Activated CD4-positive, alpha-beta T cell treated with anti-CD3 and anti-CD28 coated beads, Interleukin-2, amount 10 ng/mL, durations not matched to agents 24 days and 14 days (primary cell): Measurements from ENCODE around the gene JAM3. TPM values are rescaled to one million over a fixed set of nuclear protein-coding genes. Genes with fewer than 3 reads are reported as not detected.

Experiments
- DNase-seq: peaks from one replicate; pipeline ENCODE4 v3.0.0; 2022
- H3K27ac Mint-ChIP-seq: one replicate; pipeline ENCODE4 v1.8.0; 2022; ENCODE audit warnings: mild to moderate bottlenecking, mixed read lengths
- H3K27me3 Mint-ChIP-seq: one replicate; pipeline ENCODE4 v1.8.0; 2022; ENCODE audit warnings: mixed read lengths
- H3K36me3 Mint-ChIP-seq: one replicate; pipeline ENCODE4 v1.8.0; 2022; ENCODE audit warnings: low read depth, mild to moderate bottlenecking, mixed read lengths
- H3K4me1 Mint-ChIP-seq: one replicate; pipeline ENCODE4 v1.8.0; 2021; ENCODE audit warnings: mixed read lengths
- H3K4me3 Mint-ChIP-seq: one replicate; pipeline ENCODE4 v1.8.0; 2022; ENCODE audit warnings: mild to moderate bottlenecking, moderate library complexity, mixed read lengths
- H3K9me3 Mint-ChIP-seq: one replicate; pipeline ENCODE4 v1.8.0; 2021; ENCODE audit warnings: mixed read lengths
- intact Hi-C: fragments of 100-400 bp; cut with micrococcal nuclease; formaldehyde crosslinking; loops from one replicate; pipeline ENCODE4 v1.15.1; 2023
- total RNA-seq: library from RNA; stranded (reverse); gene quantifications from 2 replicates; pipeline ENCODE4 v1.2.3, GENCODE V29; 2022

Gene JAM3
- 4.7 and 5.0 TPM in 2 replicates for total RNA-seq

- H3K9me3 Mint-ChIP-seq = no peaks in the 10 kb centered on the region
- intact Hi-C loops = loop anchor here (1.0 kb wide), 1 partner anchor 32 kb away; no protein-coding TSS in a partner anchor
- peak within 1 kb of the TSS; percentile 96 for H3K4me3 Mint-ChIP-seq
- H3K27ac Mint-ChIP-seq = peak within 1 kb of the TSS; percentile 82
- no peaks in the 10 kb centered on the region for H3K36me3 Mint-ChIP-seq
- H3K4me1 Mint-ChIP-seq = peaks cover 9% of the 10 kb centered on the region
- H3K27me3 Mint-ChIP-seq = peaks cover 61% of the 10 kb centered on the region
- DNase-seq = peak; percentile 99
These were observed at the start of gene JAM3 for GRCh38 chr11:134068829-134069425. Gene JAM3, plus strand, starts transcription at chr11:134069072. Its CDS starts 12 bp downstream, at chr11:134069084.

GRCh38 chr11:134019500-134019899, 49.4 kb upstream of the JAM3 start:
- DNase-seq = no peak
- no peaks in the 10 kb centered on the region for H3K9me3 Mint-ChIP-seq
- no peak overlapping the region for H3K4me3 Mint-ChIP-seq
- H3K27ac Mint-ChIP-seq = no peak overlapping the region
- intact Hi-C loops = no loop called here
- H3K36me3 Mint-ChIP-seq = no peaks in the 10 kb centered on the region
- H3K27me3 Mint-ChIP-seq = peaks cover 38% of the 10 kb centered on the region
- no peaks in the 10 kb centered on the region for H3K4me1 Mint-ChIP-seq

- H3K4me3 Mint-ChIP-seq = no peak overlapping the region
- no peak overlapping the region for H3K27ac Mint-ChIP-seq
- H3K4me1 Mint-ChIP-seq = no peaks in the 10 kb centered on the region
- H3K36me3 Mint-ChIP-seq = no peaks in the 10 kb centered on the region
- intact Hi-C loops = no loop called here
- no peaks in the 10 kb centered on the region for H3K9me3 Mint-ChIP-seq
- no peak for DNase-seq
- H3K27me3 Mint-ChIP-seq = peaks cover 36% of the 10 kb centered on the region
These were observed 48.3 kb upstream of the JAM3 start for GRCh38 chr11:134020598-134020997.

GRCh38 chr11:134021326-134021725, 47.5 kb upstream of the JAM3 start:
- Mint-ChIP-seq H3K9me3 (no peaks in the 10 kb centered on the region), H3K4me1 (no peaks in the 10 kb centered on the region), H3K4me3 (no peak overlapping the region), H3K36me3 (no peaks in the 10 kb centered on the region), H3K27ac (no peak overlapping the region), H3K27me3 (peaks cover 29% of the 10 kb centered on the region)
- intact Hi-C loops = no loop called here
- DNase-seq = no peak

GRCh38 chr11:134022748-134023147, 46.1 kb upstream of the JAM3 start:
- H3K36me3 Mint-ChIP-seq = no peaks in the 10 kb centered on the region
- no peak overlapping the region for H3K27ac Mint-ChIP-seq
- H3K4me1 Mint-ChIP-seq = peaks cover 7% of the 10 kb centered on the region
- H3K9me3 Mint-ChIP-seq = no peaks in the 10 kb centered on the region
- no peak for DNase-seq
- intact Hi-C loops = no loop called here
- H3K4me3 Mint-ChIP-seq = no peak overlapping the region
- H3K27me3 Mint-ChIP-seq = peaks cover 15% of the 10 kb centered on the region

GRCh38 chr11:134024420-134025081, 44.3 kb upstream of the JAM3 start:
- Mint-ChIP-seq H3K36me3 (no peaks in the 10 kb centered on the region), H3K4me1 (peaks cover 14% of the 10 kb centered on the region), H3K27ac (no peak overlapping the region), H3K9me3 (no peaks in the 10 kb centered on the region), H3K27me3 (peaks cover 5% of the 10 kb centered on the region), H3K4me3 (no peak overlapping the region)
- no peak for DNase-seq
- intact Hi-C loops = no loop called here

GRCh38 chr11:134025082-134025429, 43.8 kb upstream of the JAM3 start:
- Mint-ChIP-seq H3K4me1 (peaks cover 14% of the 10 kb centered on the region), H3K9me3 (no peaks in the 10 kb centered on the region), H3K4me3 (no peak overlapping the region), H3K36me3 (no peaks in the 10 kb centered on the region), H3K27me3 (peaks cover 2% of the 10 kb centered on the region), H3K27ac (no peak overlapping the region)
- DNase-seq = no peak
- intact Hi-C loops = no loop called here

GRCh38 chr11:134026655-134027343, 42.1 kb upstream of the JAM3 start:
- H3K27me3 Mint-ChIP-seq = peaks cover under 1% of the 10 kb centered on the region
- H3K4me3 Mint-ChIP-seq = no peak overlapping the region
- intact Hi-C loops = no loop called here
- DNase-seq = no peak
- H3K36me3 Mint-ChIP-seq = no peaks in the 10 kb centered on the region
- peaks cover 14% of the 10 kb centered on the region for H3K4me1 Mint-ChIP-seq
- H3K9me3 Mint-ChIP-seq = no peaks in the 10 kb centered on the region
- H3K27ac Mint-ChIP-seq = no peak overlapping the region

GRCh38 chr11:134027671-134028070, 41.2 kb upstream of the JAM3 start:
- peak; percentile 71 for DNase-seq
- H3K36me3 Mint-ChIP-seq = no peaks in the 10 kb centered on the region
- H3K4me3 Mint-ChIP-seq = peak overlapping the region; percentile 9
- H3K9me3 Mint-ChIP-seq = no peaks in the 10 kb centered on the region
- H3K27me3 Mint-ChIP-seq = peaks cover 5% of the 10 kb centered on the region
- H3K4me1 Mint-ChIP-seq = peaks cover 17% of the 10 kb centered on the region
- H3K27ac Mint-ChIP-seq = no peak overlapping the region
- intact Hi-C loops = no loop called here

GRCh38 chr11:134028368-134028920, 40.4 kb upstream of the JAM3 start:
- no peak overlapping the region for H3K27ac Mint-ChIP-seq
- H3K27me3 Mint-ChIP-seq = peaks cover 5% of the 10 kb centered on the region
- no peak for DNase-seq
- intact Hi-C loops = no loop called here
- H3K9me3 Mint-ChIP-seq = no peaks in the 10 kb centered on the region
- H3K36me3 Mint-ChIP-seq = no peaks in the 10 kb centered on the region
- H3K4me3 Mint-ChIP-seq = no peak overlapping the region
- H3K4me1 Mint-ChIP-seq = peaks cover 21% of the 10 kb centered on the region

- Mint-ChIP-seq H3K36me3 (peaks cover 3% of the 10 kb centered on the region), H3K27ac (no peak overlapping the region), H3K4me1 (peaks cover 46% of the 10 kb centered on the region), H3K9me3 (no peaks in the 10 kb centered on the region), H3K27me3 (peaks cover 5% of the 10 kb centered on the region), H3K4me3 (no peak overlapping the region)
- no peak for DNase-seq
- intact Hi-C loops = no loop called here
These were observed 38.0 kb upstream of the JAM3 start for GRCh38 chr11:134030853-134031252.

- intact Hi-C loops = no loop called here
- peaks cover 5% of the 10 kb centered on the region for H3K36me3 Mint-ChIP-seq
- peak overlapping the region; percentile 4 for H3K4me3 Mint-ChIP-seq
- H3K27ac Mint-ChIP-seq = no peak overlapping the region
- DNase-seq = no peak
- peaks cover 51% of the 10 kb centered on the region for H3K4me1 Mint-ChIP-seq
- H3K9me3 Mint-ChIP-seq = no peaks in the 10 kb centered on the region
- H3K27me3 Mint-ChIP-seq = peaks cover 7% of the 10 kb centered on the region
These were observed 36.8 kb upstream of the JAM3 start for GRCh38 chr11:134032043-134032442.

GRCh38 chr11:134032501-134033091, 36.3 kb upstream of the JAM3 start:
- Mint-ChIP-seq H3K27ac (no peak overlapping the region), H3K4me1 (peaks cover 50% of the 10 kb centered on the region)

GRCh38 chr11:134033276-134033675, 35.6 kb upstream of the JAM3 start:
- Mint-ChIP-seq H3K4me1 (peaks cover 49% of the 10 kb centered on the region), H3K4me3 (peak overlapping the region; percentile 54), H3K27me3 (peaks cover 7% of the 10 kb centered on the region), H3K9me3 (no peaks in the 10 kb centered on the region), H3K36me3 (peaks cover 5% of the 10 kb centered on the region), H3K27ac (peak overlapping the region; percentile 73)
- intact Hi-C loops = no loop called here
- DNase-seq = no peak

More at GRCh38 chr11:134032501-134033091, 36.3 kb upstream of the JAM3 start:
- peak overlapping the region; percentile 4 for H3K4me3 Mint-ChIP-seq
- intact Hi-C loops = no loop called here
- no peaks in the 10 kb centered on the region for H3K9me3 Mint-ChIP-seq
- peaks cover 5% of the 10 kb centered on the region for H3K36me3 Mint-ChIP-seq
- no peak for DNase-seq
- peaks cover 7% of the 10 kb centered on the region for H3K27me3 Mint-ChIP-seq
